Renal cortex interstitium (tissue), 11 donors: ENCODE measurements around the gene MOG. TPM values are rescaled to one million over a fixed set of nuclear protein-coding genes. Genes with fewer than 3 reads are reported as not detected.

ENCODE experiments used
- DNase-seq, 11 donors: peaks; one replicate each; pipeline ENCODE4 v3.0.0-alpha.2; 2013; ENCODE audit warnings: low read depth in 9 of 11, low spot score in 4 of 11; ENCODE audit errors: extremely low read depth in 1 of 11
- polyA plus RNA-seq, 3 donors: library from polyadenylated mRNA; unstranded; fragments of 120-200 nt; gene quantifications; one replicate each; pipeline ENCODE4 v1.2.1, GENCODE V29; 2013; ENCODE audit not compliant: insufficient read length in 3 of 3

Gene MOG
- polyA plus RNA-seq, 3 donors, result 0.20 TPM; not detected in 2

GRCh38 chr6:29709188-29709587 is 52.3 kb downstream of the MOG start:
- no peak for DNase-seq

- no peak for DNase-seq
These were observed 53.5 kb downstream of the MOG start for GRCh38 chr6:29710281-29710941.

- no peak for DNase-seq
These were observed 64.0 kb downstream of the MOG start for GRCh38 chr6:29720863-29721262.

Other genes with a start within 250 kb of the MOG start
- not detected for gene OR12D1, start 242.2 kb upstream of the MOG start, polyA plus RNA-seq
- gene OR10C1, start 217.8 kb upstream of the MOG start, polyA plus RNA-seq, result not detected
- gene OR11A1, start 200.0 kb upstream of the MOG start, polyA plus RNA-seq, result not detected
- not detected for gene OR2H1, start 199.9 kb upstream of the MOG start, polyA plus RNA-seq
- not detected for gene MAS1L, start 169.1 kb upstream of the MOG start, polyA plus RNA-seq
- gene UBD, start 97.4 kb upstream of the MOG start, polyA plus RNA-seq, result 1 to 10 TPM in 1 of 3 donors, under 1 TPM in 2; 0.52 to 1.3 (median 0.90) TPM
- gene OR2H2, start 72.0 kb upstream of the MOG start, polyA plus RNA-seq, result under 1 TPM; 0.11 to 0.13 (median 0.11) TPM
- 100 to 1,000 TPM in 1 of 3 donors, 10 to 100 TPM in 2; 66.8 to 109 (median 70.0) TPM for gene GABBR1, start 23.9 kb upstream of the MOG start, polyA plus RNA-seq
- under 1 TPM in 2 of 3 donors, not detected in 1; 0.22 to 0.28 TPM for gene ZFP57, start 24.1 kb downstream of the MOG start, polyA plus RNA-seq
- 10 to 100 TPM in 1 of 3 donors, 1 to 10 TPM in 2; 3.1 to 11.4 (median 4.9) TPM for gene HLA-F, start 66.3 kb downstream of the MOG start, polyA plus RNA-seq
- 1 to 10 TPM; 4.5 to 7.4 (median 5.4) TPM for gene HLA-G, start 170.7 kb downstream of the MOG start, polyA plus RNA-seq